RPMI8226 (cell line): ENCODE measurements around the gene BAG1.
A peak's percentile ranks its signal among the peaks of the same experiment; 100 is the strongest.

Experiments
- DNase-seq: peaks from one replicate; pipeline ENCODE4 v3.0.0-alpha.2; 2015

Gene BAG1

DNA sequence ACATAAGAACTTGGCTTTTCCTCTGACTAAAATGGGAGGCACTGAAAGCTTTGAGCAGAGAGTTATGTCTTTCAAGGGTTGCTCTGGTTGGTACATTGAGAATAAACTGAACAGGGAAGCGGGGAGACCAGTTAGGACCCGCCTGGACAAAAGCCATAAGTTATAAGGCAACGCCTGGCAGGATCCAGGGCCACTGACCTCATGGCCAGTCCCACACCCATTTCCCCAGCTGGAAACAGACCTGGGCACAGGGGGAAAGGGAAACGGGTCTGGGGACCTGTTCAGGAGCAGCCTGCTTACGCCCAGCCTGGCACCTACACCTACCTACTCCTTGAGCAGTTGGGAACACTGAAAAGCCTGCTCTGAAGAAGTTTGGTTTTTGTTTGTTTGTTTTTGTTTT, 23.2 kb downstream of the BAG1 start:
- DNase-seq = no peak

DNA sequence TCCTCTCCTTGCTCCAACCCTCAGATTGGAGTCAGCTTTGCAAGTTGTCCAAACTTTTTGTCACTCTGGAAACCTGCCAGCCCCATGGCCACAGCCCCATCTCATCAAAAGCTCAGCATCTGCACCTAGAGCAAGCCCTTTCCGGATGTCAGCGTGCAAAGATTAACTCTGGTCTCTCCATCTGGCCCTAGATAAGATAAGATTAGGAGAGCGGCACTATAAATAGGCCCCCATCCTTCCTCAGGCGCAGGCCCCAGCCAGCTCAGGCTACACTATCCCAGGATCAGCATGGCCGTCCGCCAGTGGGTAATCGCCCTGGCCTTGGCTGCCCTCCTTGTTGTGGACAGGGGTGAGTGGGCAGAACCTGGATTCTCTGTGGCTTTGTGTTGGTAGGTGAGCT, 24.6 kb downstream of the BAG1 start, which contains the start of gene SPINK4:
SPINK4 (plus strand) TSS at position 247 of the 400 bp plus-strand sequence; CDS start at position 289, 42 bp downstream.
- no peak for DNase-seq

DNA sequence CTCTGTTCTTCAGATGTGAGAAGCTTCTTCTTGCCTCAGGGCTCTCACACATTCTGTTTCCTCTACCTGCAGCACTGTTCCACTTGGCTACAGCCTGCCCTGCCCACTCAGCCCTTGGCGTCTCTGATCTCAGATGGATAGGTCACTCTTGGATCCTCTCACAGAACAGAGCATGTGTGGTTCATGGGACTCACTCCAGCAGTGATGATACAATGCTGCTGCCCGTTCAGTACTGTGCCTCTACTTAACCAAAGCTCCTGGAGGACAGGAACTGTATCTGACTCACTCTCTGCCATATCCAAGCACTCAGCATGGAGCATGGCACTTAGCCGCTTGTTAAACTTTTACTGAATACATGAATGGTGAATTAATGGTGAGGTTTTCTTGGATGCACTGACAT, 27.9 kb downstream of the BAG1 start:
- DNase-seq = no peak

DNA sequence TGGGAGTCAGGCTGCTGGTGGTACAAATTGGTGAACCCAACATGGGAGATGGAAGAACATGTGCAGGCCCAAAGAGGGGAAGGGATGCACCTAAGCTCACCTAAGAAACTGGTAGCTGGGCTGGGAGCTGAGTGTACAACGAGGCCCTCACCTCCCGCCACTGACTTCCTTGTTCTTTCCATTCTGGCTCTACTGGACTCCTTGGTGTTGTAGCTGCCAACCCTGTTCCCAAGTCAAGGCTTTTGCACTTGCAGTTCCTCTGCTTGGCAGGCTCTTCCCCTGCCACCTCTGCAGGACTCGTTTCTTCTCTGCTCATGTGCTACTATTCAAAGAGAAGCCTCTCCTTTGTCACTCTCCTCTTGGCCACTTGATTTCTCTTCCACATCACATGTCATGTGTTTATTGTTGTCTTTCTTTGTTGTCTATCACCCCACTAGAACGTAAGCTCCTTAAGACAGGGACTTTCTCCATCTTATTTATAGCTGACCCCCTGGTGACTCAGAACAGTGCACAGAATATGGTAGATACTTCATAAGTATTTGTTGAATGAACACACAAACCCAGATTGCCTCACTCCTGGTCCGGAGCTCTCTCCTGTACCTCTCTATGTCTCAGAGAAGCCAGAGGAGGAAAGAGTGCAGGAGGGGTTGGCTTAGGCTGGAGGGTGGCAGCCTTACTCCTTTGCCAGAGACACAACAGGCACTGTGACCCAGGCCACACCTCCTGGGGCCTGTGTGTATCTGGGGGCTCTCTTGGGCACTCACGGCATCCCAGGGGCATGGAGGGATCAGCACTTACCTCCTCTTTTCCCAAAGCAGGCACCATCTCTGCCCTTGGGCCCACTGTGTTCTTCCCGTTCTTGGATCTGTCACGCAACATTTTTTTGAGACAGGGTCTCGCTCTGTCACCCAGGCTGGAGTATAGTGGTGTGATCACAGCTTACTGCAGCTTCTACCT, 29.7 kb downstream of the BAG1 start:
- peak; percentile 18 for DNase-seq

DNA sequence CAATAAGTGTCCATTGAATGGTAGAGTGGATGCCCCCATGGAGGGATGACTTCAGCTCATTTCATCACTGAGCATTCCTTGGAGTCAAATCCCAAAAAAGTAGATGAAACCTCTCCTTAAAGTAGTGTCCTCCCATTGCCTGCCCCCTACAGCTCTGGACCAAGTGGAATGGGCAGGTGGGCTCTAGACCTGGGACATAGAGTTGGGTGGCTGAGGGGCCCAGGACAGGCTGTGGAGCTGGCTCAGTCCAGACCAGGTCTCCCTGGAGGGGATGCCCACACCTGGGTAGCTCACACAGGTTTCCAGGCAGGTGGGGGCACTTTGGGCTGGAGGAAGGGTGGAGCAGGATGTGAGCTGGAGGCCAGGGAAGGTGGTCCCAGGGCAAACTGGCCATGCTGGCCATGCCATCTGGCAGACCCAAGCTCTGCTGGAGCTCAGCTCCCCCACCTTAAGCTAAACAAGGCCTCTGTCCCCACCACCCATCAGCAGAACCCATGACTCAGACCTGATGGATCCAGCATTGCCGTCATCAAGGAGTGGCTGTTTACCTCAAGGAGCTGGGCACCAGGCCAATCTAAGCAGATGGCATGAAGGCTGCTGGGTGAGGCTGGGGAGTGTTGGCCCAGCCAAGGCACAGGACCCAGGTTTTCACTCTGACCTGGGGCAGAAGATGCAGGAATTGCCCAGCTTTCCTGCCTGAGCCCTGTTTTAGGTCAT, 30.7 kb downstream of the BAG1 start:
- peak; percentile 95 for DNase-seq

- no peak for DNase-seq
These were observed 31.7 kb downstream of the BAG1 start for GRCh38 chr9:33232815-33233214.

DNA sequence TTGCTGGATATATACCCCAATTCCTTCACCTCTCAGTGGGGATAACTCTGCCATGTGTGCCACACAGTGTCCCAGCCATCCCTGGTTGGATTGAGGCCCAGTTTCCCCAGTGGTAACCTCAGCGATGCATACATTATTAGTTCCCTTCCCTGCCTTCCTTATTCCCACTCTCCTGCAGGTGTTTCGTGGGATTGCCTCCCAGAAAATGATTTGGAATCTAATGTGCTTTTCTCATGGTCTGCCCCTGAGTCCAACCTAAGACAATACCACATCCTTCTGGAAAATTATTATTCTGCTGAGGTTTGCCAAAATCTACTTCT, 32.9 kb downstream of the BAG1 start:
- no peak for DNase-seq

DNA sequence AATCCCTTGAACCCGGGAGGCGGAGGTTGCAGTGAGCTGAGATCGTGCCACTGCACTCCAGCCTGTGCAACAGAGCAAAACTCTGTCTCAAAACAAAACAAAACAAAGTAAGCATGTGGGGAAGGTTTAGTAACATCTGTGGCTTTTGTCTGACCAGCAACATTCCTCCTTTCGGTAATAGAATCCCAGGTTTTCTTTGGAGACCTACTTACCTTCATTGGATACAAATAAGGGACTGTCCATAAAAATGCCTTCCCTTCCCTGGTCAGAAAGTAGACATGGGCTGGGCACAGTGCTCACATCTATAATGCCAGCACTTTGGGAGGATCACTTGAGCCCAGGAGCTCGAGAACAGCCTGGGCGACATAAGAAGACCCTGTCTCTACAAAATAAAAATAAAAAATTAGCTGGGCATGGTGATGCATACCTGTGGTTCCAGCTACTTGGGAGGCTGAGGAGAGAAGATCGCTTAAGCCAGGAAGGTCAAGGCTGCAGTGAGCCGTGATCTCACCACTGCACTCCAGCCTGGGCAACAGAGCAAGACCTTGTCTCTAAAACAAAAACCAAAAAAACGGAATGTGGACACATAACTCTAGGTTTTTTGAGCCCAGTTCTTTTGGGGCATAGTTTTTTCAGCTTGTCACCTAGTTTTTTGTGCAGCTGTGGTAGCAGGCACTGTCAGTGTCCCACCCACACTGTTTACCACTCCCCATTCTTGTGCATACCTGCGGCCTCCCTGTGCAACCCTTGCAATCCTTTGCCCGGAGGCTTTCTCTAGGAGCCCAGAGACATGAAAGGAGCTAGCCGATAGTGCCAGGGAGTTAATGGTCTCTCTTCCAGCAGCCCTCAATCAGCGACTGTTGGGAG, 33.5 kb downstream of the BAG1 start:
- DNase-seq = no peak

- DNase-seq = peak; percentile 88
These were observed 35.0 kb downstream of the BAG1 start for GRCh38 chr9:33229359-33230114.

DNA sequence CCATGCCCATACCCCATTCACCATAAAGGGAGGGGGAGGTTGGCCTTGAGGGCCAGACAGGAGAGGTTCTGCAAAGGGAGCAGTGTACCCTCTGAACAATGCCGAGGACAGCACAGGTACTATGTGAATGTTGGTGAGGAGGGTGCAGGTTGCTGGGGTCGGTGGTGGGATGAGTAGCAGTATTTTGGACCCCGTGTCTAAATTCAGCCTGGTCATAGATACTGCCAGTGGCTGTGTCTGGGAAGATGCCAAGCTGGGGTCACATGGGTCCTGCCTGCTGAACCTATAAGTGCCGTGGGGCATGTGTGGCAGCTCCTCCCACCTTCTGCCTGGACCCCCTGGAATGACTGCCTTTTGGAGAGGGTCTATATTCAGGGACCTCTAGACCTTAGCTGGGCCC, 35.9 kb downstream of the BAG1 start:
- no peak for DNase-seq

DNA sequence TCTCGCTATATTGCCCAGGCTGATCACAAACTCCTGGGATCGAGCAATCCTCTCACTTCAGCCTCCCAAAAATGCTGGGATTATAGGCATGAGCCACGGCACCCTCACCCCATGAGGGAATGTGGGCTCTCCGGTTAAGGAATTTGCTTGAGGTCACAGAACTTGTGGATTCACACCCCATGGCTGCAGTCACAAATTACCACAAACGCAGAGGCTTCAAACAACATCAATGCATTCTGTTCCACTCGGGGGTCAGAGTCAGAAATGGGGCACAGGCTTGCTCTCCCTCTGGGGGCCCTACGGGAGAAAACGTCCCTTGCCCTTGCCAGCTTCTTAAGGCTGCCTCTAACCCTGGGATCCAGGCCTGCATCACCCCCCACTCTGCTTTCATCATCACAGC, 36.8 kb downstream of the BAG1 start:
- no peak for DNase-seq

DNA sequence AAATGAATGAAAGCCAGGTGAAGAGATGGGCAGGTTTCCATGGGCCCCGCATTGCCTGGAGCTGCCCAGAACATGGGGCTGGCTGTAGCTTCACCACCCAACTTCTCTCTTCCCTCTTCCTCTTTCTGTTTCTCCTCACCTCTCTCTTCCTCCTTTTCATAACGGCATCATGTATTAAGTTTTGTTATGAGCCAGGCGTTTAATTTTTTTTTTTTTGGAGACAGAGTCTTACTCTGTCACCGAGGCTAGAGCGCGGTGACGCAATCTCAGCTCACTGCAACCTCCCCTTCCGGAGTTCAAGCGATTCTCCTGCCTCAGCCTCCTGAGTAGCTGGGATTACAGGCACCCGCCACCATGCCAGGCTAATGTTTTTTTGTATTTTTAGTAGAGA, 37.5 kb downstream of the BAG1 start:
- peak; percentile 14 for DNase-seq

GRCh38 chr9:33225319-33226147, 39.0 kb downstream of the BAG1 start:
- peak; percentile 68 for DNase-seq

- no peak for DNase-seq
These were observed 40.8 kb downstream of the BAG1 start for GRCh38 chr9:33223696-33224095.

GRCh38 chr9:33222031-33222430, 42.5 kb downstream of the BAG1 start:
- DNase-seq = no peak

DNA sequence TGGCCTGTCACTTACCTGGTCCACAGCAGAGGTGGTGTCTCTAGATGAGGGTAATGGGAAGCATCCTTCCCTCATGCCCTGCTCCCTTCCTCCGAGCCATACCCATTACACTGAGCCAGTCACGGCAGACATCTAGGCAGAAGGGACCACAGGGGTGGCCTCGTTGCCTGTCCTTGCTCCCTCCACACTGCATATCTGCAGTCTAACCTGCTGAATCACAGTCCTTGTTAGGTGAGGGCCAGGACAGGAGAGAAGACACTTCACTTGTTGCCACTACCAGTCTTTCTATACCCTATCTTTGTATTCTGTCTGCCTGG, 43.0 kb downstream of the BAG1 start:
- DNase-seq = no peak

DNA sequence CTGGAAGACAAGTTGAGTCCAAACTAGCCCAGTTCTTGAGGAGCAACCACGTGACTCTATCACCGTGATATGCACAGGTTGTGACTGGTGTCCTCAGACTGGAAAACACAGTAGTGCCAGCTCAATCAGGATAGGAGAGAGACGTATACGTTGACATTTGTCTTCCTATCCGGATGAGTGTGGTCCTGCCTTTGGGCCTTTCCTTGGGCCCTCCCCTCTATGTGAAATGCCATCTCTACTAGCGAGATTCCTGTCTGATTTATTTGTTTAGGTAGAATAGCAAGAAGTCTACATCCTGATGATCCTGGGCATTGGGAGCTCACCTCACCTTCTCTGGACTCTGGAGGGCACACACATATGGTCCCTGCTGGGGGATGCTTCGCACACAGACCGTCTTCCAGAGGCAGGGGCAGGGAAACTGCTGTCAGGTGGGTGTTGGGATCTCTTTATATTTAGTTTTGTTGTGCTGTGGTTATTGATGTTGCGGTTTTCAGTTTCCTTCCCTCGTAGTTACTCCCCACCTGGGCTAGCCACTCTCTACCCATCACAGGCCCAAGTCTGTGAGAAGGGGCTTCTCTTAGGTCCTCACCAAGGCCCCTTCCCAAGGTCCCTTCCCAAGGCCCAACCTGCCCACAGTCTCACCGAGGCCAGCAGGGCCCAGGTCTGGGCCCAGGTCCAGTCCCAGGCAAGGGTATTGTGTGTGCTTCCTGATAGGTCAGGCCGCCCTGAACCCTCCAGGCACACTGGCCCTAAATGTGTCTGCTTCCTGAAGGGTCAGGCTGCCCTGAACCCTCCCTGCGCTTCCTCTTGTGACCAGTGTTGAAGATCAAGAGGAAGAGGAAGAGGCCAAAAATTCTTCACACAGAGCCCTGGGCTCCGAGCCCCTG, 43.6 kb downstream of the BAG1 start:
- DNase-seq = no peak

GRCh38 chr9:33211695-33212393, 52.7 kb downstream of the BAG1 start:
- DNase-seq = no peak

DNA sequence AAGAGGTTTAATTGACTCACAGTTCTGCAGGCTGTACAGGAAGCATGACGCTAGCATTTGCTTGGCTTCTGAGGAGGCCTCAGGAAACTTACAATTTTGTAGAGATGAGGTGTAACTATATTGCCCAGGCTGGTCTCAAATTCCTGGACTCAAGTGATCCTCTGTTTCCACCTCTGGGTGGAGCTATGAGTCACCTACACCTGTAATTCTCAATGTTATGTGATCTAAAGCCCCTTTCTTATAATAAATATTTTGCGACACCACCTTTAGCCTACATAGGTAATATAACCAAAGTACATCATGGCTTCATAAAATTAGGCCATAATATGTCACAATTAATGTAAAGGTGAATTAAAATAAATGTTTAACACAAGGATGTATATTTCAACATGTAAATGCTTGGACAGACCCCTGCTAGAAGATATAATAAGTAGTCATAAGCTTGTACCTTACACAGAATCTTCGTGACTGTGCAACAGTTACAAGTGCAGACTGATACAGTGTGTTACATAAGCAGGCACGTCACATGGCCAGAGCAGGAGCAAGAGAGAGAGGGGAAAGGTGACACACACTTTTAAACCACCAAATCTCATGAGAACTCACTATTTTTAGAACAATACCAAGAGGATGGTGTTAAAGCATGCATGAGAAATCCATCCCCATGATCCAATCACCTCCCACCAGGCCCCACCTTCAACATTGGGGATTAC, 54.3 kb downstream of the BAG1 start:
- no peak for DNase-seq
